ENCODE data around the gene PIK3AP1. TPM values are rescaled to one million over a fixed set of nuclear protein-coding genes. Genes with fewer than 3 reads are reported as not detected.

PIK3AP1 gene
- total RNA-seq, 1 experiment from 2014 or later, result 7.1 TPM

GRCh38 chr10:96684826-96685225 lies 35.5 kb downstream of the PIK3AP1 start:
- no peak for DNase-seq (ENCODE audit: low read depth, low spot score)
- Histone ChIP-seq H3K9ac (ENCODE audit: low read length) (no peak overlapping the region), H4K20me1 (ENCODE audit: insufficient read depth) (no peaks in the 10 kb centered on the region), H3K4me3 (replicated peaks in 1 of 2; ENCODE audit: low read depth in 1 of 2, low read length in 2 of 2) (no peak overlapping the region), H3K9me2 (ENCODE audit: insufficient read depth) (no peaks in the 10 kb centered on the region), H3K27ac (ENCODE audit: low read depth, low read length) (no peak overlapping the region), H3K4me1 (ENCODE audit: control insufficient read depth in 1 of 2, insufficient read depth in 2 of 2, low read length in 2 of 2) (0 out of 4 replicates have a peak, but pooled peaks cover 0 to 3% of the 10 kb centered on the region in 2 experiments), H3K27me3 (ENCODE audit: insufficient read depth, low read length) (no peaks in the 10 kb centered on the region), H3K9me3 (ENCODE audit: control insufficient read depth in 1 of 2, insufficient read depth in 1 of 2, low read depth in 1 of 2, low read length in 2 of 2) (no peaks in the 10 kb centered on the region), H3K36me3 (ENCODE audit: control insufficient read depth in 1 of 2, insufficient read depth in 2 of 2, low read length in 2 of 2) (no peaks in the 10 kb centered on the region), H3K79me2 (ENCODE audit: insufficient read depth, low read length) (no peaks in the 10 kb centered on the region), H2AFZ (ENCODE audit: low read depth, low read length, poor library complexity, severe bottlenecking) (no peak overlapping the region), H3K4me2 (ENCODE audit: low read length) (no peak overlapping the region)
- ChIA-PET POLR2A (no interaction called here), CTCF (no interaction called here), RAD21 (ENCODE audit: low non-redundant PET in 1 of 2, low total read pairs in 2 of 2, uncharacterized antibody in 2 of 2, unreplicated experiment in 2 of 2) (no interaction called here)
- intact Hi-C loops (cut with micrococcal nuclease), result no loop called here
- BruUV-seq (replicated peaks), result no TSS peak
- ATAC-seq, result no peak
- TF ChIP-seq SRF (IDR thresholded peaks at IDR 0.05; ENCODE audit: low read depth) (no peak), MAX (IDR thresholded peaks at IDR 0.05) (no peak), EZH2phosphoT487 (IDR thresholded peaks at IDR 0.05; ENCODE audit: borderline replicate concordance) (no peak), JUND (IDR thresholded peaks at IDR 0.05) (no peak), RAD21 (IDR thresholded peaks at IDR 0.05; ENCODE audit: low read depth) (no peak), ATF3 (IDR thresholded peaks at IDR 0.05) (no peak), FOSL1 (IDR thresholded peaks at IDR 0.05; ENCODE audit: low read depth) (no peak), EZH2 (IDR thresholded peaks at IDR 0.05) (no peak), CBX3 (IDR thresholded peaks at IDR 0.05; ENCODE audit: low read depth) (no peak), ZNF274 (IDR thresholded peaks at IDR 0.05; ENCODE audit: low read depth, low read length) (no peak), EGR1 (IDR thresholded peaks at IDR 0.05; ENCODE audit: low read depth) (no peak), TCF7L2 (IDR thresholded peaks at IDR 0.05; ENCODE audit: borderline replicate concordance, extremely low read depth, insufficient read depth, insufficient read length) (no peak), CTCF (IDR thresholded peaks at IDR 0.05 in 2 of 3, conservative IDR thresholded peaks at IDR 0.05 in 1 of 3; ENCODE audit: borderline replicate concordance in 1 of 3, insufficient read depth in 1 of 3, low read depth in 2 of 3, low read length in 2 of 3) (no peak), CEBPB (IDR thresholded peaks at IDR 0.05; ENCODE audit: low read depth) (no peak), SIN3A (IDR thresholded peaks at IDR 0.05; ENCODE audit: low read depth) (no peak), REST (IDR thresholded peaks at IDR 0.05; ENCODE audit: low read depth) (no peak), POLR2A (IDR thresholded peaks at IDR 0.05; ENCODE audit: borderline replicate concordance, extremely low read depth, insufficient read depth, insufficient read length) (no peak), POLR2AphosphoS5 (IDR thresholded peaks at IDR 0.05; ENCODE audit: low read depth, low read length) (no peak), ZFX (IDR thresholded peaks at IDR 0.05) (no peak), ELF1 (IDR thresholded peaks at IDR 0.05; ENCODE audit: borderline replicate concordance, low read depth) (no peak)

All from HCT116 (cell line).